ENCODE measurements around the gene CXCL10. TPM values are rescaled to one million over a fixed set of nuclear protein-coding genes. Genes with fewer than 3 reads are reported as not detected.
A peak's percentile ranks its signal among the peaks of the same experiment; 100 is the strongest.

CXCL10 gene
- total RNA-seq, 1 donor from 2014 or later = not detected

DNA sequence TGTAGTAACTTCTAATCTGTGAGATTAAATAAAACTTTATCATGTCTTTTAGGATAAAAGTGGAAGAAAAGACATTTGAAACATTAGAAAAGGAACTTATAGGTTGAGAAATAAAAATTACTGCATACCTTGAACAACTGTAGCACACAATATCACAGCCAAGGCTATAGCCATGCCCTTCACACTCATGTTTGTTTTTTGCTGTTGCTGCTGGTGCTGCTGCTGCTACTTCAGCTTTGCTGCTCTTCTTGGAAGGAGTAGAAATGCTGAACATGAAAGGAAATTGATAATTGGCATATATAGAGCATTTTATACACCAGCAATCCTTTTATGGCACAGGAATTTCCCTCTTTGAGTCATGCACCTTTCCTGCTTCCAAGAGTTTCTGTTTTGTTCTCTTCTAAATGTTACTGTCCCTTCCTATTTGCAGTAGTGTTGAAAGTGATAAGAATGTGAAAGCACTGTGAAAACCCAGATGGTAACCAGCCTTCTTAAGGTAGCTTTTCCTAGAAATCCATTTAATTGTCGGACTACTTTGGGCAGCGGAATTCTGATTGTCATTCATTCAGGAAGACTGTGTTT lies 12.6 kb upstream of the CXCL10 start, which contains the start of gene CXCL11:
CXCL11 (minus strand) TSS at position 272 of the 582 bp plus-strand sequence; CDS start at position 189, 83 bp downstream.
- intact Hi-C loops (cut with DNase I) = no loop called here
- ATAC-seq (no peak), DNase-seq (ENCODE audit: missing footprints) (no peak)

DNA sequence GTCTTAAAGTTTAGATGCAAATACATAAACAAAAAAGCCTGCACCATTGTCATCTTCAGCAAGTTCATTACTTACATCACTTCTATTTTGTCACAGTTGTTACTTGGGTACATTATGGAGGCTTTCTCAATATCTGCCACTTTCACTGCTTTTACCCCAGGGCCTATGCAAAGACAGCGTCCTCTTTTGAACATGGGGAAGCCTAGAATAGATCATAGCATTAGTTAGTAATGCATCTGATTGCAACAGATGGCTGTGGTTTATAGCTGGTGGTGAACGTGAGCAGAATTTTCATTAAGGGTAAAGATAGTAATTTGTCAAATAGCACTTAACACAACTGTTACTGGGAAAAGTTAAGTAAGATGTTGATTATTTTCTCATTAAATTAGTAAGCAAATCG lies 11.8 kb upstream of the CXCL10 start:
- DNase-seq (ENCODE audit: missing footprints) (no peak), ATAC-seq (no peak)
- intact Hi-C loops (cut with DNase I) = no loop called here

DNA sequence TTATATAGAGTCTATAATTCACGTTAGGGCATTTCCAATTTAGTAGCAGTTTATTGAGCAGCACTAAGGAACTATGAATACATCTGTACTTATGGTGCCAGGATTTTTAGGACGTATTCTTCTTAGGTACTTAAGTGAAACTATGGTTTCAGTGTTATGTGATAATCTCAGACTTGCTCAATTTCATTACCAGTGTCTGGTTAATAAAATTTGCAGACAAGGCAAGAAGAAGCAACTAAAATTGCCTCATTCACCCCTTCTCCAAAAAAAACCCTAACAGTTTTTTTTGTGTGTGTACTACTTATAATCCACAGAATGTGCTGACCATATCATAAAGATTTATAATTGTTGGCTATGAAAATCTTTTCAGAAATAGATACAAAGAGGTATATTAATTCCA lies 6.0 kb upstream of the CXCL10 start:
- no peak for ATAC-seq
- intact Hi-C loops (cut with DNase I) = no loop called here
- no peak for DNase-seq (ENCODE audit: missing footprints)

DNA sequence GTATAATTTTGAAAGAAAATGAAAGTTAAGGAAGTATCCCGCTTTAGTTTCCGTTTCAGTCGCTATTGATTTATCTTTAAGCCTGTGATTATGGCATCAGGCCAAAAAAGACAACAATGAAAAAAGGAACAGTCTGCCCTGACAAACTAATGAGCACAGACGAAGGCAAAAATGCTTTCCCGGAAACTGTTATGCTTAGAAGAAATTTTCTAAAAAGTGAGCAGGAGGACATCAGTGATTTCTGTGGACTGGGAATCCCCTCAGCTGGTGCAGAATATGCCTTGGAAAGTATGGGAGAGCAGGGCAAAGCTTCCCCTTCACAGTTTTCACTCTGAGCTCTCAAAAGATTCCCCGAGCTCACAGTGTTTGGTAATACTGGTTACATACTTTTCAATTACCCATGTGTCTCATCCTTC lies 5.1 kb upstream of the CXCL10 start:
- no peak for DNase-seq (ENCODE audit: missing footprints)
- no peak for ATAC-seq
- intact Hi-C loops (cut with DNase I) = no loop called here

DNA sequence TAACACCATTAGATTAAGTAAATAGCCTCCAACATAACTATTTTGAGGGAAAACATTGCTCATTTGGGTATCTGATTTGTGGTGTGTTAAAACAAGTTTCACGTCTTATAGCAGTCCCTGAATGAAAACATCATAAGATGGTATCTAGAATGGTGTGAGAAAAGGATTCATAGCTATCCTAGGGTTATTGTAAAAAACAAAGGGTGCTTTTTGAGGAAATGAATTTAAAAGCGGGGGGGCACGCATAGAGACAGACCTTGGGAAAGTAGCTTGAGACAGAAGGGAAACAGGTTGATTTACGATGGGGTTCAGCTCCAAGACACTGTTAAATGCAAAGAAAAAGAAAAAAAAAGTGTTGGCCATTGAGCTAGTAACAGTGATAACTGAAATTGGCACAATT lies 768 bp upstream of the CXCL10 start:
- DNase-seq (ENCODE audit: missing footprints) = no peak
- intact Hi-C loops (cut with DNase I) = no loop called here
- ATAC-seq = no peak

DNA sequence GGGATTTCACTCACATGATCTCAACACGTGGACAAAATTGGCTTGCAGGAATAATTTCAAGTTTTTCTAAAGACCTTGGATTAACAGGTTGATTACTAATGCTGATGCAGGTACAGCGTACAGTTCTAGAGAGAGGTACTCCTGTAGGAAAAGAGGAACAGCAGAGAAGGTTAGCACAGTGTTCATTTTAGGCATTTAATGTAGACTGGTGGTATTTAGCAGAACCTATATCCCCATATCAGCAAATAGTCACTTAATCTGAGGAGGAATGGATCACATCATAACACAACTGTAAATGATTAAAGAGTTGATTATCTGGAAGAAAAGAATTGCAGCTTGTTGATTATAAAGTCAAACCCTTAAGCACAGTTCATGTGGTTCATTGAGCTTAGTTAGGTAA lies 620 bp downstream of the CXCL10 start:
- DNase-seq (ENCODE audit: missing footprints) (no peak), ATAC-seq (no peak)
- intact Hi-C loops (cut with DNase I) = no loop called here

DNA sequence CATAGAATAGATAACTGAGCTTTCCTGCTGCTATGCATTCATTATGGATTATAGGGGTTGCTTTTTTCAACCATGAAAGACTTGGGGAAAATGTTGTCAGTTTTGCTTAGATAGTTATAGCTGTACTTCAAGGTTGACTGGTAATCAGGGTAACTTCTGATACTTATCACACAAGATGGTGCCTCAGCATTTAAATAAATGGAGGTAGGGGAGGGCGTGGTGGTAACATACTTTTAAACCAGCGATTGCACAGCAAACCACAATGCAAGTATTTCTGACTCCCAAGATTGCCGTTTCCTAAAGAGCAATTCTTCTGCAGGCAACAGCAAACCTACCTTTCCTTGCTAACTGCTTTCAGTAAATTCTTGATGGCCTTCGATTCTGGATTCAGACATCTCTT lies 1.3 kb downstream of the CXCL10 start:
- intact Hi-C loops (cut with DNase I) = no loop called here
- no peak for ATAC-seq

DNA sequence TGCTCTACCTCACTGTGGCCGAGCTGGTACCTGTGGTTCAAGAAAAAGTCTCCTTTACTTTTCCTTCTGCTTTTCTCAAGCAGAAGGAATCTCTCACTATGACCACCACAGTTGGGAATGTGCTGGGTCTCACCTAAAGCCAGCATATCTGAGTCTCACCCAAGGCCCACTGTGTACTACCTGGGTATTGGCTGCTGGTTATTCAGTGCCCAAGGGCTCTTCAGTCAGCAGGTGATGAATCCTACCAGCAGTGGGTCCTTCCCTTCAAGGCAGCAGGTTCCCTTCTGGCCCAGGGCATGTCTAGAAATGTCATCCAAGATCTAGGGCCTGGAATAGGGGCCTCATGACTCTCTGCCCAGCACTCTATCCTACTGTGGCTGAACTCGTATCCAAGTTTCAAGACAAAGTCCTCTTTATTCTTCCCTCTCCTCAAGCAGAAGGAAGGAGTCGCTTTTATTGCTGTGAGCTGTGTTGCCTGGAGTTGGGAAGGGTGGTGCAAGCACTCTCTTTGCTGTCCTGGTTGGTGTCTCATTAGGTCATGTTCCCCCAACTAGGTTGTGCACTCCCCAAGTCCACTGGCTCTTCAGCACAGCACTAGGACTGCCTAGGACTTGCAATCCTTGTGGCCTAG lies 6.1 kb downstream of the CXCL10 start:
- ATAC-seq = no peak

More for the DNA sequence above, 1.3 kb downstream of the CXCL10 start:
- DNase-seq (ENCODE audit: missing footprints) = no peak

DNA sequence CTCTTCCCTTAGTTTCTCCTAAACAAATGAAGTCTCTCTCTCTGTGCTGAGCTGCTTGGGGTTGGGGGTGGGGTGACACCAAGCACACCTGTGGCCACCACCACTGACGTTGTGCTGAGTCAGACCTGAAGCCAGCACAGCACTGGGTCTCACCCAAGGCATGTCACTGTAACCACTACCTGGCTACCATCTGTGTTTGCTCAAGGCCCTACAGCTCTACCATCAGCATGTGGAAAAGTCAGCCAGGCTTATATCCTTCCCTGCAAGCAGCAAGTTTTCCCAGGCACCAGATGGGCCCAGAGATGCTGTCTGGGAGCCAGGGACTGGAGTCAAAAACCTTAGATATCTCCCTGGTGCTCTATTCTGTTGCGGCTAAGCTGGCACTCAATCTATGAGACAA lies 6.9 kb downstream of the CXCL10 start:
- no peak for DNase-seq (ENCODE audit: missing footprints)
- ATAC-seq = no peak
- intact Hi-C loops (cut with DNase I) = no loop called here

More for the DNA sequence above, 6.1 kb downstream of the CXCL10 start:
- intact Hi-C loops (cut with DNase I) = no loop called here
- no peak for DNase-seq (ENCODE audit: missing footprints)

DNA sequence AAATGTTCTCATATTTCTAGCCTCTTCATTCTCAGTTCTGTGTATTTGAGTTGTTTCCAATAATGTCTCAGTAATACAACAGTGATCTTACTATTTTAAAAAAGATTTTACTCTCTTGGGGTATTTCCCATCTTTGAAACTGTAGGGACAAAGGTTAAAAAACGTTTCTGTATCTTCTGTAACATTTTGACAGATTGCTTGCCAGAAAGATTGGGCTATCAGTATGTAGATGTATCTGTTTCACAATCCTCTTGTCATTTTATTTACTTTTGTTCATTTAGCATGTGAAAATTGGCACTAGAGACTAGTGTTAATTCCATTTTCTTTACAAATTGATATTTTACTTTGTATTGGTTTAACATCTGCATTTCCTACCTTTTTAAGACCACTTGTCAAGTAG lies 9.8 kb downstream of the CXCL10 start:
- ATAC-seq (no peak), DNase-seq (ENCODE audit: missing footprints) (no peak)
- intact Hi-C loops (cut with DNase I) = no loop called here

DNA sequence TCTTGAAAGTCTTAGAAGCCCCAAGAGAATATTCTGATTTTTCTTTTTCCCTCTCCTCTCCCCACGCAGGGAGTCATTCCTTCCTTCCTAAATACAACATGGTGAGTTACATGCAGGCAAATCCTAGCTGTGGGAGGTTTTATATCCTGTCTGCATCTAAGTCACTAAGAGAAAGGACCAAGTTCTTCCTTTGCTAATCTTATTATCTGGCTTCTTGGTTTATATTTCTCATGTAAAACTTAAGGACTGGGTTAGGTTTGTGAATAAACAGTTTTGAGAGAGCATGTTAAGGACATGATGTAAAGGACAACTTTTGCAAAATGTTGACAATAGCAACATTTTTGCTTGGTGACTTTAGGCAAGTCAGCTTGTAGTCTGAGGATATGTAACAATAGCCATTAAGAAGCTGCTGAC lies 10.9 kb downstream of the CXCL10 start:
- DNase-seq (ENCODE audit: missing footprints) (no peak), ATAC-seq (no peak)
- intact Hi-C loops (cut with DNase I) = no loop called here

DNA sequence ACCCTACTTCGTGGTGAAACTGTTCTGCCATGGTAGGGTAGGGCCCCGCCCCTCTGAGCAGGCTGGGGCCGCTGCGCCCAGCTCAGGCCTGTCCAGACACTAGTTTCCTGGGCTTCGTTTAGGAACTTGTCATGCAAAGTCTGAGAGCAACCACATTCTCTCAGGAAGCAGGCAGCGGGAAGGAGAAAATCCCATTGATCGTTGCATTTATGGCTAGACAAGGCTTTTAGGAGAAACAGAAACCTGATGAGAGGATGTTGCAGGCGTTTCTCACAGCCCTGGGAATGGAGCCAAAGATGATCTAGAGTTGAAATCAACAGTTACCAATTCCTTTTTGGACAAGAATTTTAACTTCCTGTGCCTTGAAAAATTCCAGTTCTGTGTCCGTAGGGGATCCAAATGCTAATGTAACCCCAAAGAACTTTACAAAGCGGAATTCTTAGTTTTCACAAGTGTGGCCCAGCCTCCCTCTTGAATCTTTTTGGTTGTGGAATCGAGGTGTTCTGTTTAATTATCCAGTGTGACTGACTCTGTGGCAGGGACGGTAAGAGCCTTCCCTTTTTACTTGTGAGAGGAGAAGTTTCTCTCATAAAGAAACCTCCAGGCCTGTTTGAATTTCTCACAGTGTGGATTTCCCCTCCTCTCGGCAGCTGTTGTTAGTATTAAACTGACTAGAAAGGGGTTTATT lies 11.5 kb downstream of the CXCL10 start:
- intact Hi-C loops (cut with DNase I) = no loop called here
- peak; percentile 52 for DNase-seq (ENCODE audit: missing footprints)
- ATAC-seq = peak; percentile 64

DNA sequence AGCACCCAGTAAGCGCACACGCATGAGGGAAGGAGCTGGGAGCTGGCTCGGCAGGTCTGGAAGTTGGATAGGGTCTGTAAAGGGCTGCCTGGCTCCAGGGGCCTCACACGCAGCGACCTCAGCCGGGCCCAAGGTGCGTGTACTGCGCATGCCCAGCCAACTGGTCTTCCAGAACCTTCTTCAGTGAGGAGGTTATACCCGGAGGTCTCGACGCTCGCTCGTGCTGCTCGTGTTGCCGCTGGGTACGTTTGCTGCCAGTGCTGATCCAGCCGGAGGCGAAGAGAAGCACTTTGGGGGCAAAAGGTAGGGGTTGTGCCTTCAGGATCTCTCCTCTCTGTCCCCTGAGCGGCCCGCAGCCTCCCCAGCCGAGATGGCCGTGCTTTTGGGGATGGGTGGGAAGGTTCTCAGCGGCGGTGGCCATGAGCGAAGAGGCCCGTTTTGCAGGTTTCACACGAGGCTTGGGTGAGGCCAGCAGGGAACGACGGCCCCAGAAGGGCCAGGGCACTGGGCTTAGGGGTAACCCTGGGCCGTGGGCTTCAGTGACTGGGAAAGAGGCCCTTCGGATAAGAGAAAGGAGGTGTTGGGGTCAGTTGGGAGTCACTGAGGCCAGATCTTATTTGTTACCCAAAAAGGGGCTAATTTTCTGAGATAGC lies 12.2 kb downstream of the CXCL10 start:
- no peak for ATAC-seq
- intact Hi-C loops (cut with DNase I) = no loop called here
- DNase-seq (ENCODE audit: missing footprints) = peak; percentile 51

DNA sequence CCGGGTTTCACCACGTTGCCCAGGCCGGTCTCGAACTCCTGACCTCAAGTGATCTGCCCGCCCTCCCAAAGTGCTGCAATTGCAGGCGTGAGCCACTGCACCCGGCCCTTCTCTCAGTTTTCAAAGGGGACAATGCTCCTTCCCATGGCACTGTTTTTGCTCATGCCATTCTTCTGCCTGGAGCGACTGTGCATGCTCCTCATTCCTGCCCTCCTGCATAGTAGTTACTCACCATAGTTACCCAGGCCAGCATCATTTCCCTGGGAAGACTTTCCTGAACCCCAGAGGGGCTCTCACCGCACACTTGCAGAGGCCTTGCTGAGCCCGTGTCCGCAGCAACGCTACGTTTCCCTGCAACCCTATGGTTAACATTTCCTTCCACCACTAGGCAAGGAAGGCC lies 12.7 kb downstream of the CXCL10 start:
- intact Hi-C loops (cut with DNase I) = no loop called here
- ATAC-seq = no peak
- no peak for DNase-seq (ENCODE audit: missing footprints)

DNA sequence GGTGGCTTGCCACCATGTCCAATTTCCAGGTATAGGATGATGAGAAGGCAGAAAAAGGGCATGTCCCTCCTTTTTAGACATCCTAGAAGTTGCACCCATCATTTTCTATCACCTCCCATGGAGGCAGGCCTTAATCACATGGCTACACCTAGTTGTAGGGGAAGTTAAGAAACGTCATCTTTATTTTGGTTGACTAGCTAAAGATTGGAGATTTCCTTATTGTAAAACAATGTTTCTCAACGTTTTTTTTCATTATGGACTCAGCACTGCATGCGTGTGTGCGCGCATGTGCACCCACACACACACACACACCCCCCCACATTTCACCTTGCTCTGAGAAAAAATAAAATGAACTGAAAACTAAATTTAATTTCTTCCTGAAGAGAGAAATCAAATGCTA lies 14.0 kb downstream of the CXCL10 start:
- intact Hi-C loops (cut with DNase I) = no loop called here
- no peak for ATAC-seq
- DNase-seq (ENCODE audit: missing footprints) = no peak

DNA sequence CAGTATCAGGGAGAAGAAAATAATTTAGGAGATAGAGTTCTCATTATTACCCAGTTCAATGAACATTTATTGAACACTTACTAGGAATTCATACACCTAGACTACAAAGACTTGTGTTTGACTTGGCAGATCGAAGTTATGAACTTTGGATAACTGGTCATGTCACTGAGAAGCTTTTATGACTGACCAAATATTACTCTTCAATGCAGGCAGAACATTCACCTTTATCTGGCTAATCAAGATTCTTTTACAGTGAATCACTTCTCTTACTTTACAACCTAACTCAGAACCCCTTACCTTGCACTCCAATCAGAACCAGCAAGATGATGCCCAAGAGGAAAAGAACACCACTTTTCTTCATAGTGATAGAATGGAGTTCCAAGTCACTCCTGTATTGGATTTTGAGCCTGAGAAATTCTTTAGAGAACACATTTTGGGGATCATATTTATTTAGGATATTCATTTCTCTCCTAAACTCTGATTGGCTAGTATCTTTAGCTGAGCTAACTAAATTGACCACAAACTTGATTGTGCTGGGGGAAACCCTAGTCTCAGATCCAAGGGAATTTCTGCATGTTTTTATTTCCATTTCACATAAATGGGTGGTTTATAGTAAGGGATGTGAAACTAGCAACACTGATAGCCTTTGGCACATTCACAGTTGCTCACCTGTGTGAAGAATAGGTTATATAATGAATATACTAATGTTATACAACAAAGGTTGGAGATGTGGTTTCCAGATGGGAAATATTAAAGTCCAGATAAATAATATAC lies 16.0 kb downstream of the CXCL10 start, which contains the start of gene CXCL9:
CXCL9 (minus strand) TSS at position 421 of the 774 bp plus-strand sequence; CDS start at position 361, 60 bp downstream.
- intact Hi-C loops (cut with DNase I) = no loop called here
- DNase-seq (ENCODE audit: missing footprints) (no peak), ATAC-seq (no peak)

DNA sequence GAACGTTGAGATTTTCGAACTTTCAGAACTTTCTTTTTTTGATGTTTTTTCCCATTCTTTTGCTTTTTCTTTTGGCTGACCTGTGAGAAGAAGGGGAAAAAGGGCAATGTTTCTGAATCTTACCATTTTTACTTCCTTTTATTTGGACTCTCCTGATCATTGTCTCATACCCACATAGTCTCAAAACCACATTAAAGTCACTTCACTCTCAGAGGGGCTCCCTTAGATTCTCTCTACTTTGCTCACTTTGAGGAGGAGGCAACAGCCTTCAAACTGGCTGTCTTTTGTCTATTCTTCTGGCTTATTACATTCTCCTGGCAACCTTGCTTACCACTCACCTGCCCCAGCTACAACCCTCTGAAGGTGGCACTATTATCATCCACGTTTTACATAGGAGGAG lies 19.7 kb downstream of the CXCL10 start:
- intact Hi-C loops (cut with DNase I) = no loop called here
- ATAC-seq (no peak), DNase-seq (ENCODE audit: missing footprints) (no peak)

DNA sequence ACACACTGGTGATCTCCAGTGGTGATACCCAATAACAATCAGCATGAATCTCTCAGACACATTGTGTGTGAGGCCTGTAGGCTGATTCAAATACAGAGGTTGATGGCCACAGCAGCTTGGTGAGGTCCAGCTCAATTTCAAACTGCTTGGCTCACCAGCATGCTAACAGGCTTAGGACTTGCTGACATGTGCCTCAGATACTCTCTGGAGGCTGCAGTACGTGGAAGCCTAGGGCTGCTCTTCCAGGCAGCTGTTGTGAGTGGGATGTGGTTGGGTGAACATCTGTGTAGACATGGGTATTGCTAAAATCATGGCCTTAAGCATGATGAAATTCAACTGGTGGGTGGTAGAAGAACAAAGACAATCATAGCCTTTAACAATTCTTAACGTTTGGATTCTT lies 20.3 kb downstream of the CXCL10 start:
- peak; percentile 86 for ATAC-seq
- intact Hi-C loops (cut with DNase I) = no loop called here

DNA sequence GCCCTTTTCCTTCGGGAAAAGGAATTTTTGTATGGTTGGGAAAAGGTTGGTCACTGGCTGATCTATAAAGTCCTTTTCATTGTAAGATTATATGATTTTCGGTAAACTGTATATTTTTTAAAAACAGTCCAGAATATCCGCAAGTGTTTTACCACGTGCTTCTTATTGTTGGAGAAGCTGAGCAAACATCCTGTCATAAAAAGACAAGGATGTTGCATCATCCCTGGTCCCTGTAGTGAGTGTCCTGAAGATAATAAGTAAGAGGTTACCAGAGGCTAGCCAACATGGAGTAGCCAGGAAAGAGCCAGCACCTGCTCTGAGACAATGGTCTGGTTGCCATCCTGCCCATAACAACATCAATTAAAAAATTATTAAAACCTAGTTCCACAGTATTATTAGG lies 21.1 kb downstream of the CXCL10 start:
- no peak for DNase-seq (ENCODE audit: missing footprints)
- intact Hi-C loops (cut with DNase I) = no loop called here
- ATAC-seq = peak; percentile 48

More for the DNA sequence above, 20.3 kb downstream of the CXCL10 start:
- DNase-seq (ENCODE audit: missing footprints) = no peak
